ENCODE measurements around the gene NET1.

The NET1 gene

GRCh38 chr10:5496261-5497250 is 84.2 kb downstream of the NET1 start:
- H3K27ac ChIP-seq (ENCODE audit: low read length) = no peak overlapping the region

GRCh38 chr10:5497289-5497688 is 84.9 kb downstream of the NET1 start:
- Histone ChIP-seq H3K4me1 (ENCODE audit: low read length) (no peaks in the 10 kb centered on the region), H3K9ac (ENCODE audit: low read length) (no peak overlapping the region), H2AFZ (ENCODE audit: low read depth, low read length) (no peak overlapping the region), H3K79me2 (ENCODE audit: low read length) (no peaks in the 10 kb centered on the region), H4K20me1 (ENCODE audit: insufficient read depth, low read length) (no peaks in the 10 kb centered on the region), H3K9me3 (ENCODE audit: insufficient read depth, low read length) (no peaks in the 10 kb centered on the region), H3K27me3 (ENCODE audit: low read depth, low read length) (peaks cover 15% of the 10 kb centered on the region), H3K36me3 (replicated peaks; ENCODE audit: low read depth, low read length) (no peaks in the 10 kb centered on the region), H3K27ac (ENCODE audit: low read length) (no peak overlapping the region), H3K4me3 (ENCODE audit: low read length) (no peak overlapping the region), H3K4me2 (ENCODE audit: low read length) (no peak overlapping the region)
- no peak for TF ChIP-seq EZH2phosphoT487 (IDR thresholded peaks at IDR 0.05; ENCODE audit: low read depth)
- TF ChIP-seq CTCF (IDR thresholded peaks at IDR 0.05; ENCODE audit: low read depth, low read length) = no peak

More at GRCh38 chr10:5496261-5497250, 84.2 kb downstream of the NET1 start:
- Histone ChIP-seq H3K9ac (ENCODE audit: low read length) (no peak overlapping the region), H3K36me3 (replicated peaks; ENCODE audit: low read depth, low read length) (no peaks in the 10 kb centered on the region), H3K4me2 (ENCODE audit: low read length) (no peak overlapping the region), H3K4me1 (ENCODE audit: low read length) (no peaks in the 10 kb centered on the region), H3K79me2 (ENCODE audit: low read length) (no peaks in the 10 kb centered on the region), H2AFZ (ENCODE audit: low read depth, low read length) (no peak overlapping the region), H4K20me1 (ENCODE audit: insufficient read depth, low read length) (no peaks in the 10 kb centered on the region), H3K27me3 (ENCODE audit: low read depth, low read length) (peaks cover 8% of the 10 kb centered on the region; the same call in 1 of the 2 replicates), H3K4me3 (ENCODE audit: low read length) (no peak overlapping the region), H3K9me3 (ENCODE audit: insufficient read depth, low read length) (no peaks in the 10 kb centered on the region)
- no peak for TF ChIP-seq EZH2phosphoT487 (IDR thresholded peaks at IDR 0.05; ENCODE audit: low read depth)
- TF ChIP-seq CTCF (IDR thresholded peaks at IDR 0.05; ENCODE audit: low read depth, low read length) = no peak

GRCh38 chr10:5497948-5498730 is 85.8 kb downstream of the NET1 start:
- no peaks in the 10 kb centered on the region for H3K36me3 ChIP-seq (replicated peaks; ENCODE audit: low read depth, low read length)
- H3K4me1 ChIP-seq (ENCODE audit: low read length) = no peaks in the 10 kb centered on the region
- no peaks in the 10 kb centered on the region for H3K9me3 ChIP-seq (ENCODE audit: insufficient read depth, low read length)
- H3K27me3 ChIP-seq (ENCODE audit: low read depth, low read length) = peaks cover 19% of the 10 kb centered on the region
- no peak for TF ChIP-seq CTCF (IDR thresholded peaks at IDR 0.05; ENCODE audit: low read depth, low read length)
- no peak for TF ChIP-seq EZH2phosphoT487 (IDR thresholded peaks at IDR 0.05; ENCODE audit: low read depth)
- H2AFZ ChIP-seq (ENCODE audit: low read depth, low read length) = no peak overlapping the region
- no peaks in the 10 kb centered on the region for H3K79me2 ChIP-seq (ENCODE audit: low read length)
- H3K9ac ChIP-seq (ENCODE audit: low read length) = no peak overlapping the region
- H3K27ac ChIP-seq (ENCODE audit: low read length) = no peak overlapping the region
- H4K20me1 ChIP-seq (ENCODE audit: insufficient read depth, low read length) = no peaks in the 10 kb centered on the region
- no peak overlapping the region for H3K4me3 ChIP-seq (ENCODE audit: low read length)
- no peak overlapping the region for H3K4me2 ChIP-seq (ENCODE audit: low read length)
